ENCODE results near the gene TSPY10.
"Not testable (repeated sequence)": the region's sequence is repeated elsewhere in the genome, so short reads cannot be mapped to it uniquely, and the experiment has no call there.

TSPY10 gene
- 0 reads per million in 2 donors for total RNA-seq

GRCh38 chrY:9527580-9527979 lies at the start of gene TSPY10:
Gene TSPY10, plus strand, starts transcription at chrY:9527880. Its CDS starts 46 bp downstream, at chrY:9527926.
- not testable (repeated sequence) for DNase-seq

GRCh38 chrY:9486967-9487366 lies 40.7 kb upstream of the TSPY10 start, which contains the start of gene TSPY9:
Gene TSPY9, plus strand, starts transcription at chrY:9487267. Its CDS starts 46 bp downstream, at chrY:9487313.
- DNase-seq: not testable (repeated sequence)

- DNase-seq: not testable (repeated sequence)
Observed at GRCh38 chrY:9504396-9504795, 23.3 kb upstream of the TSPY10 start.

- not testable (repeated sequence) for DNase-seq
Observed at GRCh38 chrY:9516287-9516686, 11.4 kb upstream of the TSPY10 start.
